Measurements from ENCODE around the gene AP1B1. TPM values are rescaled to one million over a fixed set of nuclear protein-coding genes. Genes with fewer than 3 reads are reported as not detected.

AP1B1 gene
- total RNA-seq, 1 donor from 2014 or later: 42.0 TPM

DNA sequence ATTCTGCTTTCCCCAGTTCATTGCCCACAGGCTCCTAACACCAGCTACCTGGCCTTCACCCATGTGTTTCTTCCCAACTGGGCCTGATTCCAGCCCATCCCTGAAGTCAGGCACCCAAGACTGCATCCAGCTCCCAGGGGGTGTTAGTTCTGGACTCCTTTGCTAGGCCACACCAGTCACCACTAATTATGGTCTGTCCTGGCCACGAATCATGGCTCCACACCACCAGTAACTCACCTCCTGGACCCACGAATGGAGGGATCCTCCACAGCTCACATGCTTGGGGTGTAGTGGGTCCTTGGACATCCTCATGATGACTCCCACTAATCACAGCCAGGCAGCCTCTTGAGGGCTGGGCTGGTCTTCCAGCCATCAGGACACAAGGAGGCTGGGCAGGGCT, 69.3 kb downstream of the AP1B1 start:
- TF ChIP-seq, protein P1, sequence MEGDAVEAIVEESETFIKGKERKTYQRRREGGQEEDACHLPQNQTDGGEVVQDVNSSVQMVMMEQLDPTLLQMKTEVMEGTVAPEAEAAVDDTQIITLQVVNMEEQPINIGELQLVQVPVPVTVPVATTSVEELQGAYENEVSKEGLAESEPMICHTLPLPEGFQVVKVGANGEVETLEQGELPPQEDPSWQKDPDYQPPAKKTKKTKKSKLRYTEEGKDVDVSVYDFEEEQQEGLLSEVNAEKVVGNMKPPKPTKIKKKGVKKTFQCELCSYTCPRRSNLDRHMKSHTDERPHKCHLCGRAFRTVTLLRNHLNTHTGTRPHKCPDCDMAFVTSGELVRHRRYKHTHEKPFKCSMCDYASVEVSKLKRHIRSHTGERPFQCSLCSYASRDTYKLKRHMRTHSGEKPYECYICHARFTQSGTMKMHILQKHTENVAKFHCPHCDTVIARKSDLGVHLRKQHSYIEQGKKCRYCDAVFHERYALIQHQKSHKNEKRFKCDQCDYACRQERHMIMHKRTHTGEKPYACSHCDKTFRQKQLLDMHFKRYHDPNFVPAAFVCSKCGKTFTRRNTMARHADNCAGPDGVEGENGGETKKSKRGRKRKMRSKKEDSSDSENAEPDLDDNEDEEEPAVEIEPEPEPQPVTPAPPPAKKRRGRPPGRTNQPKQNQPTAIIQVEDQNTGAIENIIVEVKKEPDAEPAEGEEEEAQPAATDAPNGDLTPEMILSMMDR (IDR thresholded peaks at IDR 0.05): no peak
- Mint-ChIP-seq H3K36me3 (ENCODE audit: unreplicated experiment) (no peaks in the 10 kb centered on the region), H3K27me3 (ENCODE audit: unreplicated experiment) (peaks cover 20% of the 10 kb centered on the region), H3K9me3 (ENCODE audit: unreplicated experiment) (no peaks in the 10 kb centered on the region), H3K27ac (ENCODE audit: unreplicated experiment) (no peak overlapping the region), H3K4me3 (ENCODE audit: unreplicated experiment) (no peak overlapping the region), H3K4me1 (ENCODE audit: unreplicated experiment) (peaks cover 10% of the 10 kb centered on the region)
- no peak for DNase-seq (ENCODE audit: extremely low spot score, unreplicated experiment)

DNA sequence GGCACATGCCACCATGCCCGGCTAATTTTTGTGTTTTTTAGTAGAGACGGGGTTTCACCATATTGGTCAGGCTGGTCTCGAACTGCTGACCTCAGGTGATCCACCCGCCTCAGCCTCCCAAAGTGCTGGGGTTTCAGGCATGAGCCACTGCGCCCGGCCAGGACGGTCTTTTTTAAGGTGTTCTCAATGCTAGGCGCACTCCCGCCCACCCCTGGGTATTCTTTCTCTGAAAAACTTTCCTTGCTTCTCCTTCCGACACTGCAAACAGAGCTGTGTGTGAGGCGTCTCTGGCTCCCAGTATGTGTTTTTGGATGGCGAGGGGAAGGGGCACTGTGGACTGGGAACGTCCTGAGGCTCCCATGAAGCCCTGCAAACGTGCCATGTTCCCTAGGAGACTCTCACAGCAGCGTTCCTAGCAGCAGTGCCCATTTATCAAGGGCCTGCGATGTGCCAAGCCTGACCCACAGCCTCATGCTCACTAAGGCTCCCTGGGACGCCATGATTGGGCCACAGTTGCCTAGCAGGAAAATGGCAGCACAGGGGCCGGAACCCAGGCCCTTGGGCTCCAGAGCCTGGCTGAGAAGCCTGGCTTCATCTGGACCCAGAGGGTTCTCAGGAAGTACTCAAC, 70.4 kb downstream of the AP1B1 start:
- peaks cover 25% of the 10 kb centered on the region for H3K27me3 Mint-ChIP-seq (ENCODE audit: unreplicated experiment)
- H3K36me3 Mint-ChIP-seq (ENCODE audit: unreplicated experiment): no peaks in the 10 kb centered on the region
- H3K4me1 Mint-ChIP-seq (ENCODE audit: unreplicated experiment): peaks cover 12% of the 10 kb centered on the region
- H3K9me3 Mint-ChIP-seq (ENCODE audit: unreplicated experiment): no peaks in the 10 kb centered on the region
- no peak overlapping the region for H3K4me3 Mint-ChIP-seq (ENCODE audit: unreplicated experiment)
- H3K27ac Mint-ChIP-seq (ENCODE audit: unreplicated experiment): no peak overlapping the region
- DNase-seq (ENCODE audit: extremely low spot score, unreplicated experiment): no peak
- TF ChIP-seq, protein P1 (IDR thresholded peaks at IDR 0.05): no peak

DNA sequence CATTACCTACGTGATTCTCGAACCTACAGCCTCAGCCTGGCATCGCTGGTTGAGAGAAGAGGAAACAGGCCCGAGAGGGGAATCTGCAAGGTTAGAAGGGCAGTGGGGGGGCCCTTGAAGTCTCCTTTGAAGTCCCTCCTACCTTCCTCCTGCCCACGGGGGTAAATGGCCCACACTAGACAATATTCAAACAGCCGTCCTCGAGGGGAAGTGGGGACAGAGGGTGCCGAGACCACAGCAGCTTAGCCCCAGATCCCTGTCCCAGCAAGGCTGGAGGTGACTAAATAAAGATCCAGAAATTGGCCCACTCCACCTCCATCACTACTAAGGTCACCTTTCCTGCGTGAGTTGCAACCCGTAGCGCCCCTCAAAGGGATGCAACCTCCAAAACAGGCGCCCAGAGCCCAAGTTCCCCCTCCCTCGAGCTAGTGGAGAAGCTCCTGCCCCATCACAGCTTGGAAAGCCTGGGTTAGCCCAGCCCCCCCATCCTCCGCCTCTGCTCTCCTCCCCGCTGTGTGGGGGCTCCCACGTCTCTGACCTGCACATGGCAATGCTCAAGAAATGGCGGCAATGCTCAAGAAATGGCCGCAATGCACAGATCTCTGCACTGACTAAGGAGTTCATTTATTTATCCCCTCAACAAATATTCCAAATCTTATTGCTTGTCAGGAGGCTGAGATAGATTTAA, 72.1 kb downstream of the AP1B1 start:
- Mint-ChIP-seq H3K27ac (ENCODE audit: unreplicated experiment) (no peak overlapping the region), H3K4me3 (ENCODE audit: unreplicated experiment) (peak overlapping the region; percentile 56), H3K36me3 (ENCODE audit: unreplicated experiment) (no peaks in the 10 kb centered on the region), H3K27me3 (ENCODE audit: unreplicated experiment) (peaks cover 25% of the 10 kb centered on the region), H3K9me3 (ENCODE audit: unreplicated experiment) (no peaks in the 10 kb centered on the region), H3K4me1 (ENCODE audit: unreplicated experiment) (peaks cover 14% of the 10 kb centered on the region)
- DNase-seq (ENCODE audit: extremely low spot score, unreplicated experiment): no peak
- TF ChIP-seq, protein P1 (IDR thresholded peaks at IDR 0.05): no peak

DNA sequence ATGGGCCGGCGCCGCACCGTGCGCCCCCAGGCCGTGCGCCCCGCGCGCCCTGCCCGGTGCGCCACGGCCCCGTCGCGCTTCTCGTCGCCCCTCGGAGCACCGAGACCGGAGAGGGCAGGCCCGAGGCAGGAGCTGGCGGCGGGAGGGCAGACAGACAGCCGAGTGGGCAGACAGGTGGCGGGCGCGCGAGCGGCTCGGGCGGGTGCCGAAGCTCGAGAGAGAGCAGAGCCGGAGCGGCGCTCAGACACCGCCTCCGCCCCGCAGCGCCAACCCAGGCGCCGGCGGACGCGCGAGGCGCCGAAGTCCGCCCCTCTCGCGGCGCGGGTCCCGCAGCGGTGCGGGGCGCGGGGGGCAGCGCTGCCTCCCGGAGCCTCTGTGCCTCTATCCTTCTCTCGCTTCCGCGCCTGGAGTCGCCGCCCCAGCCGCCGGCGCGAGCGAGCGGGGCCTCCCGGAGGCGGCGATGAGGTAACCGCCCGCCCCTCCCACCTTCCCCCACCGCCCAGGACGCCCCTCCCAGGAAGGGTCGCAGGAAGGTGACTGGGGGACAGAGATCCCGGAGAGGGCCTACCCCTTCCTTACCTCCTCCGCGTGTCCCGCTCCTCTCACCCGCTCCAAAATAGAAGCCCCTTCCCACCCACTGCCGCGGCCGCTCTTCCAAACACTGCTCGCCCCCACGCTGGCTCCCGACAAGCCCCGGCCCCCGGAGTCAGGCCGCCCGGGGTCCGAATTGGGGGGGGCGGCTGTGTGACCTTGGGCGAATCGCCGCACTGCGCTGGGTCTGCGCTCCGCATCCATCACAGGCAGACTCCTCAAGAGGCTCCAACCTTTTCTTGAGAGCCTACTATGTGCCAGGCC, 72.9 kb downstream of the AP1B1 start, which contains the start of gene RASL10A:
RASL10A (minus strand) TSS at position 412 of the 855 bp plus-strand sequence. CDS start 451 bp downstream, outside the sequence.
- Mint-ChIP-seq H3K4me3 (ENCODE audit: unreplicated experiment) (peak within 1 kb of the TSS; percentile 56), H3K9me3 (ENCODE audit: unreplicated experiment) (no peaks in the 10 kb centered on the region), H3K4me1 (ENCODE audit: unreplicated experiment) (peaks cover 21% of the 10 kb centered on the region), H3K27ac (ENCODE audit: unreplicated experiment) (no peak within 1 kb of the TSS), H3K36me3 (ENCODE audit: unreplicated experiment) (no peaks in the 10 kb centered on the region), H3K27me3 (ENCODE audit: unreplicated experiment) (peaks cover 25% of the 10 kb centered on the region)
- DNase-seq (ENCODE audit: extremely low spot score, unreplicated experiment): no peak
- TF ChIP-seq, protein P1 (IDR thresholded peaks at IDR 0.05): no peak
